Erythroblast (primary cell): ENCODE data around the gene HSD17B2.

ENCODE experiments used
- DNase-seq, 2 experiments: peaks; one replicate each; lab custom pipeline; 2025; lab: John Stamatoyannopoulos, UW
- GATA1 ChIP-seq: IDR thresholded peaks from 2 replicates; pipeline ENCODE4 v1.6.1; 2011; ENCODE audit warnings: low read depth, mild to moderate bottlenecking, control low read depth, low read length, moderate library complexity
- POLR2A ChIP-seq: IDR thresholded peaks from 2 replicates; pipeline ENCODE4 v1.6.1; 2011; ENCODE audit warnings: mild to moderate bottlenecking, low read length

Gene HSD17B2

DNA sequence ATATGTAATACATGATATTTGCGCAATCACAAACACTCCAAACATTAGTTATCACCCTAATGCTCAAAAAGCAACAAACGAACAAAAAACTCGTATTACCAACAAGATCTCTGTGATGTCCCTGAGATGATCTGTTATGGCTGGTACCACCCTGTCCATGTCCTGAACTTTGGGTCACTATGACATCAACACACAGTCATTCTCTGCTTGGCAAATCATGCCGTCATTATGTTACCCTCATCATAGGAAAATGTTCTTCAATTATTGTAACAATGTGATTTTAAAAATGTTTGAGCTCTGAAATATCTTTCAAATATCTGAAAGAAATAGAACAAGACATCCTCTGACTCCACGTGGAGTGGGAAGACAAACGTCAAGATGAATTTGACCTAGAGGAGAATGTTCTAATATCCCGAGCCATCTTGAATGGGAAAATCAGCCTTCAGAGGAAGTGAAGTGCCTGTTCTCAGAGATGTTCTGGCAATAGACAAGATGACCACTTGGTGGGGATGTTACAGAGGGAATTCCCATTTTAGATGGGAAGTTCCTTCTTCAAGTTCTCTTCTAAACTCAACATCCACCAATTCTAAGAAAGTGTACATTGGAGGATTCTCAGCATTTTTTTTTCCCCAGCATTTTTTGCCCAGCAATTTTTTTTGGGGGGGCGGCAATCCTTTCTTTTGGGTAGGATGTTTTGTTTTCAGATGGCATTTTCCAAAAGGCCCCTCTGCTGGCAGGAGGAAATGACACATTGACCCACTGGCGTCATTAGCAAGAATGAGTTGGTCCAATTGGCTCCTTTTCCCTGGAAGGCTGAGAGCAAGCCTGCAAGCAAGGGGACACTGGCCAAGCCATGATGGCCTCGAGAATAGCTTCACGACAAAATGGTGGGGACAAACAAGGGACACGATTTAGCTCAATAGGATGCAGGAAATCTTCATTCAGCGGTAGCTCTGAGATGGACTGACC, 3.7 kb upstream of the HSD17B2 start:
- DNase-seq: peak in 1 of 2 experiments; percentile 6
- TF ChIP-seq POLR2A (no peak), GATA1 (no peak)

GRCh38 chr16:82033006-82033405, 2.0 kb upstream of the HSD17B2 start:
- DNase-seq: no peak
- TF ChIP-seq GATA1 (no peak), POLR2A (no peak)

GRCh38 chr16:82033683-82034300, 1.3 kb upstream of the HSD17B2 start:
- DNase-seq: no peak
- no peak for TF ChIP-seq GATA1
- TF ChIP-seq POLR2A: no peak

- TF ChIP-seq POLR2A (no peak), GATA1 (no peak)
- no peak for DNase-seq
These were observed 2.2 kb downstream of the HSD17B2 start for GRCh38 chr16:82037251-82037650.

DNA sequence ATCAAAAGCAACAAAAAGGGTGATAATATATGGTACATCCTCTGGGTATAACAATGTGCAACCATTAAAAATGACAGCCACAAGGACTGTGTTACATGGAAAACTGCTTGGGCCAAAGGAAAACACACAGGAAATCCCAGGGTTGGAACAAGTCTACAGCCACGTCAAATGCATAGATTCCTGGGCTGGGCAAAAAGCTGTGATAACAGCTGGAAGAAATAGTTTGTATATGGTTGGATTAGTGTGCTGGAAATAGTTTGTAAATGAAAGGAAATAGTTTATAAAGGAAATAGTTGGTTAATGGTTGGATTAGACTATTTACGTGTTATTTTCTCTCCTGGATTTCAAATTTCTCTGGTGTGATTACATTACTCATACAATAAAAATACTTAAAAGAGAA, 2.6 kb downstream of the HSD17B2 start:
- no peak for DNase-seq
- TF ChIP-seq POLR2A (no peak), GATA1 (no peak)

GRCh38 chr16:82040296-82040695, 5.2 kb downstream of the HSD17B2 start:
- no peak for DNase-seq
- TF ChIP-seq GATA1 (no peak), POLR2A (no peak)

GRCh38 chr16:82041542-82041941, 6.5 kb downstream of the HSD17B2 start:
- no peak for DNase-seq
- TF ChIP-seq POLR2A (no peak), GATA1 (no peak)

GRCh38 chr16:82042144-82042543, 7.1 kb downstream of the HSD17B2 start:
- no peak for DNase-seq
- TF ChIP-seq GATA1: no peak
- no peak for TF ChIP-seq POLR2A

DNA sequence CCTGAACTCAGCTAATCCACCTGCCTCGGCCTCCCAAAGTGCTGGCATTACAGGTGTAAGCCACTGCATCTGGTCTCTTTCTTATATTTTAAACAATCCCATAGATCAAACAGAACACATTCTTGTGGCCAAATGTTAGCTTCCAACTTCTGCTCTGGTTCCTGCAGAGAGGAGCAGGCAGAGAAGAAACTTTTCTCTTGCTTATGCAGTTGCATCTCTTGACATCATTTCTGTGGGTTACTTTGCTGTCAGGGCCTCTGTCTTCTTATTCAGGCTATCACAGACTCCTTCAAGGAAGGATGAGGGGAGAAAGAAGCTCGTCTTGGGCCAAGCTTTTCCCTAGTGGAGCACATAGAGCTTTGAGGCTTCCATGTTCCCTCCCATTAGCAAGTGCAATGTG, 7.8 kb downstream of the HSD17B2 start:
- no peak for DNase-seq
- TF ChIP-seq GATA1 (no peak), POLR2A (no peak)

- no peak for TF ChIP-seq GATA1
- TF ChIP-seq POLR2A: no peak
- DNase-seq: no peak
These were observed 8.9 kb downstream of the HSD17B2 start for GRCh38 chr16:82043680-82044584.

DNA sequence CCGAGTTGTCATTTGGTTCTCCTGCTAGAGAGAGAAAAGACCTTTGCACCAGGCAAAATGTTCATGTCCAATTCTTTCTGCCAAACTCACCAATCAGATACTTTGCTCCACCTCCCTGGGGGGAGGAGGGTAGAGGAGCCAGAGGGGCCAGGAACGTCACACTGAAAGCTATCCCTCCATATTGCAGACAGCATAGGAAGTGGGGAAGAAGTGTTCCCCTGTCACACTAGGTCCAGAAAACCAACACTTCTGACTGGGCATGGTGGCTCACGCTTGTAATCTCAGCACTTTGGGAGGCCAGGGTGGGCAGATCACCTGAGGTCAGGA, 9.5 kb downstream of the HSD17B2 start:
- DNase-seq: no peak
- no peak for TF ChIP-seq GATA1
- no peak for TF ChIP-seq POLR2A

DNA sequence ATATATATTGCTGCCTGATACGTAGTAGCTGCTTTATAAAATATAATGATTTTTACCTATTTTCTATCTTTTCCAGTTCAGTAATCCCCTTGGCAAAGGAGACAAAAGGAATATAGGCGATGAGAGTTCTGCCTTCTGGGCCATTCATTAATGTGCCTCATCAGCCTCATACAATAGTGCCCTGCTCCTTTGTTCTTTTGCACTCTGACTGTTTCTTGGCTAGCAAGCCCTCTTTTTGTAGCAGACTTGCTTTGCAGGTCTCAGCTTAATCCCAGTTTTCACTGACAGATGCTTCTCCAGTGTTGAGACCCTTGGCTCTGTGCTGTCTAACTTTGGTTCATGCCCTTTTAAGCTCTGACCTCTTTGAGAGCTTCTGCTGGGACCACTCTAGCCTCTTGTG, 10.4 kb downstream of the HSD17B2 start:
- TF ChIP-seq POLR2A (no peak), GATA1 (no peak)
- no peak for DNase-seq

DNA sequence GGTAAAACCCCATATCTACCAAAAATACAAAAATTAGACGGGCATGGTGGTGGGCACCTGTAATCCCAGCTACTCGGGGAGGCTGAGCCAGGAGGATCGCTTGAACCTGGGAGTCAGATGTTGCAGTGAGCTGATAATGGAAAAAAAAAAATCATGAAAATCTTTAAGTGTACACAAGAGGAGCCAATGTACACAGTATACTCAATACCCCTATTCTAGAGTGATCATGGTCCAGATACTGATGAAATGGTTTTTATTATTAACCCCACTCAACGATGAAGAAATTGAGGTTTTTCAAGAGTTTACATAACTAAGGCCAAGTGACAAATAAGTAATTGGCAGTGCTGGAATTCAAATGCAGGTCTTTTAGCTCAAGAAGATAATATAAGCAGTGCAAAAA, 11.5 kb downstream of the HSD17B2 start:
- TF ChIP-seq GATA1 (no peak), POLR2A (no peak)

DNA sequence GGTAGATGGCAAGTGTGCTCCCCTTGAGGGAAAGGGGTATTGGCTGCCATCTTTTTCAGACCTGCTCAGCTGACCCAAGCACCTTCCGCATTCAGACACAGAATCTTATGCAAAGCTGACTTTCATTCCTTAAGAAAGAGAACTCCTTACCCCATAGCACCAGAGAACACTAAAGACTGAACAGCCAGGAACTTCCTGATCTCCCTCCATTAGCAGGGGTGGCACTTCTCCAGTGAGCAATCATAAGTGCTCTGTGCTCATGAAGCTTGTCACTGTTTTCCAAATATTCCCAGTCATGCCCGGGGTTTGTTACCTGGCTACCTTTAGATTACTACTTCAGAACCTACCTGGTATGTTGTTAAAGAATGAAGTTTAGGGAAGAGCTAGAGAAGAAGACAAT, 11.9 kb downstream of the HSD17B2 start:
- DNase-seq: no peak
- TF ChIP-seq GATA1: no peak
- no peak for TF ChIP-seq POLR2A

More for the DNA sequence above, 11.5 kb downstream of the HSD17B2 start:
- DNase-seq: no peak
